D721Med (cell line): ENCODE data around the gene LCTL.

Experiments used
- DNase-seq: peaks from one replicate; pipeline ENCODE4 v3.0.0; 2011; ENCODE audit warnings: low spot score; ENCODE audit not compliant: insufficient read length
- FAIRE-seq: peaks from 2 replicates; lab custom pipeline; 2011; peaks lifted over from hg19 to GRCh38; lab: Jason Lieb, UNC
- CTCF ChIP-seq: IDR thresholded peaks from 2 replicates; pipeline ENCODE4 v1.5.1; 2012; ENCODE audit warnings: mild to moderate bottlenecking, control low read depth; ENCODE audit not compliant: insufficient read depth; ENCODE audit errors: missing control alignments

Gene LCTL

GRCh38 chr15:66565141-66565641, 607 bp downstream of the LCTL start:
- no peak for TF ChIP-seq CTCF
- no peak for DNase-seq
- FAIRE-seq: no peak

- FAIRE-seq (no peak), DNase-seq (no peak)
- TF ChIP-seq CTCF: no peak
These were observed 1.4 kb downstream of the LCTL start for GRCh38 chr15:66564136-66565041.

GRCh38 chr15:66563566-66564110, 2.2 kb downstream of the LCTL start:
- no peak for DNase-seq
- TF ChIP-seq CTCF: no peak
- no peak for FAIRE-seq

GRCh38 chr15:66563126-66563525, 2.7 kb downstream of the LCTL start:
- no peak for TF ChIP-seq CTCF
- FAIRE-seq: no peak
- no peak for DNase-seq

- FAIRE-seq (no peak), DNase-seq (no peak)
- TF ChIP-seq CTCF: no peak
These were observed 4.8 kb downstream of the LCTL start for GRCh38 chr15:66560856-66561525.

GRCh38 chr15:66558271-66558670, 7.5 kb downstream of the LCTL start:
- FAIRE-seq: no peak
- no peak for TF ChIP-seq CTCF
- DNase-seq: no peak
